Activated CD4-positive, alpha-beta T cell treated with anti-CD3 and anti-CD28 coated beads, Interleukin-2, amount 50 U/mL, for 48 hours (primary cell): ENCODE measurements around the gene EGF.
"Not testable (repeated sequence)": the region's sequence is repeated elsewhere in the genome, so short reads cannot be mapped to it uniquely, and the experiment has no call there.

Experiments
- DNase-seq, 2 experiments: peaks; one replicate each; pipeline ENCODE4 v3.0.0-alpha.2; 2020

EGF gene

DNA sequence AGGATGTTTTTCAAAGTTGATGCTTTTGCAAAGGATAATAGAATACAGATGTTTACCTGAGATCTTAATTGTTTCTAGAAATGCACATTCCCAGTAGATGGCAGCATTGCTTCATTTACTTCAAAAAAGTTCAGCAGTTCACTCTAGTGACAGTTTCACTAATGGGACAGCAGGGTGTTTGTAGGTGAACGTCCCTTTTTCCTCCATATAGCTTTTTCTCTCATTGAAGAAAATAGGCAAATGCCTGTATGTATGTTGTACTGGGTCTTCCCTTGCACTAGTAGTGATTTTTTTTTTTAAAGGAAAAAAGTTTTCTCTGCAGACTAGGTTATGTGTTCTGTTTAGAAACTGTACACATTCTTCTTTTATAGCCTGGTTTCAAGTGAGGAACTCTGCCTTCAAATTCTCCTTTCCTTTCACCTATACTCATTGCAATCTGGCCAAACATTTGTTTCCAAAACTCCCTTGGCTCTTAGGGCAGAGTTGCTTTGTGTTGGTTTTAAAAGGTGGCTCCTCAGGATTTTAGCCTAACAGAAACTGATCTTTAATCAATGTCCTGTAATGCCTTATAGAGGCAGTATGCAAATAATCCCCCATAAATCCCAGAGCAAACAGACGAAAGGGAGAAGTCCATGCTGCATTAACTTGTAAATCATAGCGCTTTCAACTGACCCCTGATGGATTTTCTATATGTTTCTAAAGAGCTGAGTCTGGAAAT, 86.3 kb downstream of the EGF start:
- no peak for DNase-seq

GRCh38 chr4:109999585-109999912, 86.9 kb downstream of the EGF start:
- DNase-seq: no peak

GRCh38 chr4:110002326-110002725, 89.6 kb downstream of the EGF start:
- DNase-seq: no peak

GRCh38 chr4:110003401-110004187, 90.9 kb downstream of the EGF start:
- DNase-seq: no peak

GRCh38 chr4:110004556-110004955, 91.9 kb downstream of the EGF start:
- DNase-seq: no peak

DNA sequence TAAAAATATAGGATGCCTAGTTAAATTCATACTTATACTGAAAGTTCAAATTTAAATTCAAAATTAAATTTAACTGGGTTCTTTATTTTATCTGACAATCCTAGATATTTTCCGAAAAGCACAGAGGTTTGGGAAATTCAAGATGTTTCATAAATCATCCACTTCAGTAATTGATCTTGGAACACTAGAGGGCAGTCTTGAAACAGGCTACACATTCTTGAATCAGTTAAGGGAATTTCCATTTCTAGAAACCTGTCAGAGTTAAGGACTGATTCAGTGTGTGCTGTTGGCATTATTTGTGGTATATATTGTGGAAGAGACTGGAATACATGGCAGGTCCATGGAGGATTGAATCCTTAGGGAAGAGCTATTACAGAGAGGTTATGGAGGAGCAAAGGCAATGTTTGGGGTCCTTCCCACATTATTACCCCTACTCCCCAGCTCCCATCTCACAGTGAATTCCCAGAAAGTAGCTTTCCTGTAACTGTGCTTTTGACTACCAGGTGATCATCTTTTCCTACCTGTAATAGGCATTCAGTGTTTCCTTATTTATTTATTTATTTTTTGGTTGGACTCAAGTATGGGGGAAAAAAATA, 92.9 kb downstream of the EGF start:
- DNase-seq: no peak

DNA sequence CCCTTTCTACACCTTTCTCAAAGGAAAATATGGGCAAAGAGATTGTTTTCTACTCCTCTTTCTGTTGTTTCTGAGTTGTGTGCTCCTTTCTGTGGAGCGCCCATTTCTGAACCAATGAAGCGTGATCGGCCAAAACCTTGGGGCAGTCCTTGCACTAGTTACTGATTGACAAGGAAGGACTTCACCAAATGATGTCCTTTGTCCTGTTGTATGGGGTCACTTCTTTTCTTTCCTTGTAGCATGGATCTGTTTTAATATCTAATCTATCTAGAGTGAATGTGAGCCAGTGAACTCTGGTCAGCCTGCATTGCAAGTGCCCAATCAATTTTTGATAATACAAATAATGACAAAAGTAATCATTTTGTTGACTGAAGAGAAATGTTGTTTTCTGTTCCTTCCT, 94.5 kb downstream of the EGF start:
- no peak for DNase-seq

- no peak for DNase-seq
These were observed 95.9 kb downstream of the EGF start for GRCh38 chr4:110008540-110008939.

GRCh38 chr4:110009550-110009949, 96.9 kb downstream of the EGF start:
- no peak for DNase-seq

DNA sequence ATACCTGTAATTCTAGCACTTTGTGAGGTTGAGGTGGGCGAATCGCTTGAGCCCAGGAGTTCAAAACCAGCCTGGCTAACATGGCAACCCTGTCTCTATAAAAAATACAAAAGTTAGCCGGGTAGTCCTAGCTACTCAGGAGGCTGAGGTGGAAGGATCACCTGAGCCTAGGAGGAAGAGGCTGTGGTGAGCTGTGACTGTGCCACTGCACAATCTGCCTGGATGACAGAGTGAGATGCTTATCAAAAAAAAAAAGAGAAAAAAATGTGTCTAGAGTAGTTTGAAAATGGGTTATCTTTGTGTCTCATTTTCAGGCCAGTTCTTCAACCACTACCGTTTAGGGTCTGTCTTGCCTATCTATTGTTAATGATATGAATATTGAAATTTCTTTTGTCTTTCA, 98.1 kb downstream of the EGF start:
- DNase-seq: no peak

DNA sequence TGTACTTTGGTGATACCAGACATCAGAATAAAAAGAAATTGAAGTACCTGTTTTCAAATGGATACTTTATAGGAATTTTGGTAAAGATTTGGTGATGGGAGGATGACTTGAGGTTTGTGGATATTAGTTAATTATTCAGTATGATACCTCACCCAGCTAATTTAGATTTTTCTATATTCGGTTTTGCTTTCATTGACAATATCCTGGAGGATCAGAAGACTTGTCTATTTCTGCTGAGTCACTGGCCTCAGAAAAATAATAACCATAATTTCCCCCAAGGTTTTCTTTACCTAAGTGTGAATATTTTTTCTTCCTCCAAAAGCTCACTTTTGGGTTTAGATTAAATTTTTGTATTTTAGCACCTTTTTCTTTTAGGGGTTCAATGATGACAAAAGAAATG, 100.2 kb downstream of the EGF start:
- DNase-seq: no peak

DNA sequence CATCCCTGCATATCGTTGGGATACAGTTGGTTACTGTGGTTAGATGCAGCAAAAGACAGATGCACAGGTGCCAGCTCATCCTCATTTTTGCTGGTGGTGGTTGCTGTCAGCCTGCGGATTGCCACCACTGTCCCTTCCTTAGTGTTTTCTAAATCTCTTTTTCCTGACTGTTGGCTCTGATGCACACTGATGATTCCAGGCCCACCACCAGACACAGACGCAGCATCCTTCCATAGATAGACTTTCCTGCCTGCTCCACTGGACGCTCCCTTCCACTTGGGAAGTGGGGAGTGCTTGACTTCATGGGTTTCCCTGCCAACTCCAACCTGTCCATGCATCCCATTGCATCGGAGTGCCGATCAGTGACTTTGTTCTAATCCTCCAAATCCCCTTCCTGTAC, 101.5 kb downstream of the EGF start:
- no peak for DNase-seq

DNA sequence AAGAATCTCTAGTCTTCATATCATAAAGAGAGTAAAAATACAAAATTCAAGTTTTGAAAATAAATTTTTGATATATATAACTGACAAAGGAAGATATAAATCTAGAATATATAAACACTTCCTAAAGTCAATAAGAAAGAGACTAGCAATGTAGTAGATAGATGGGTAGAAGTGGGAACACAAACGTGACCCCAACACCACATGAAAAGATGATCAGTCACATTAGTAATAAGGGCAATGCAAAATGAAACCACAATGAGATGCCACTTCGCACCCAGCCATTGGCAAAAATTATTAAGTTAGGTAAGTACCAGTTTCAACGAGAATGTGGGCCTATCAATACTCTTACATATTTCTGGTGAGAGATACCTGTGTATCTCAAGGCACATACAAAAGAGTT, 106.5 kb downstream of the EGF start:
- DNase-seq: no peak

DNA sequence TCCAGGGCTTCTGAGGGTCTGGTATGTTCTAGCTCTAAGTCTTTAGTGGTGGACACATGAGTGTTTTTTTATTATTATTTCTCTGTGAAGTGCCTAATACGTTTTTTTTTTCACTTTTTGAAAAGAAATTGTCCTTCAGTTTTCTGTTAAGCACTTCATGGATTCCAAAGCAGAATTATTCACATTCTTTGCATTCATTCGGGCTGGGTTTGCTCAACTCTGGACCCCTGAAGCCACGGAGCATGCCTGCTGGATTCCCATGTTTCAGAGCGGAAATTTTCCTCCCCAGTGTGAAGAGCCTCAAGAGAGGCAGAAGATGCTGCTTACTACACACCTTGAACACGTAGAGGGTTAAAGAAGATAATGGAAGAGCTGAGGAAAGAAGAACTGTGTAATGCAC, 107.5 kb downstream of the EGF start:
- no peak for DNase-seq

DNA sequence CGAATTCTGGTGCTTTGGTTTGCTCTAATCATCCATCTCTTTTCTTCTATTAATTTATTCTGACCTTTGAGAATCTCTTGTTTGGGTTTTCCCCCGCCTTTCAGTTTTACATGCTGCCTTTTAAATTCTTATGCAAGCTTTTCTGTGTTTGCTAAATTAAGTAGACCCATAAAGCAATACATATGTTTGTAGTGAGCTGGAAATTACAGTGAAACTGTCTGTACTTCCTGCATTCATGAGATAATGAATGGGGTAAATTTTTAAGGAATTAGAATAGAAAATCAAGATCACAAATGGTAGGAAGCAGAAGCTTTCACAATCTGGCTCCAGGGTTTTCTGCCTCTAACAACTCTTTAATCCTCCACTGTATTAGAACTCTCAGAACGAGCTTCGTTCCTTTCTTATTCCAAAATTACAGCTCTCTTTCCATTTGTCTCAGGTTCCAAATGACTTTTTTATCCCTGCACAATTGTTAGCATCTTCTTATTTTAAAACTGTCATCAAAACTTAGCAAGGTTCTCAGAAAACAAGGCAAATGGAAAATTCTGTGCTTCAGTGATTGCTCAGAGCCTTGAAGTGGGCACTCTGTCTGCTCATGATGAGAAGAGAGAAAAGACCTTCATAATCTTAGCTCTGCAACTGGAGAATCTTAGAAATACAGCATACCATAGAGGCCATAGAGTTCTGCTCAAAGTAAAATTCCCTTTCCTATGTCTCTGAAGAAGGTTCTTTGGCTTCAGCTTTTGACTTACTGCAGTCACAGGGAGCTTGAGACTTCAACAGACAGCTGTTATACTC, 108.2 kb downstream of the EGF start:
- DNase-seq: no peak

DNA sequence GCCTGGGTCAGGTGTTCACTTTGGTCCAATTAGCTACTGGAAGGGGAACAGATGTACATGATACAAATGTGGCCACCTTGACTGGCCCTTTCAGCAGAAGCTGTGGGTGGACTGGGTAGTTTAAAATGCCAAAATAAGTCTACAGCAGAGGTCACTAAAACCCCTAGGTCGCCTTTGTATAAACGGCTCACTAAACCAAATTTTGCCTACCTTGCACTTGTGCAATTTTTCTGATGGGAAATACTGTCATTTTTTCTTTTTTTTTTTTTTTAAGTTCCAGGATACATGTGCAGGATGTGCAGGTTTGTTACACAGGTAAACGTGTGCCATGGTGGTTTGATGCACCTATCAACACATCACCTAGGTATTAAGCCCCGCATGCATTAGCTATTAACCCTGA, 109.8 kb downstream of the EGF start:
- no peak for DNase-seq

GRCh38 chr4:110025056-110025455, 112.4 kb downstream of the EGF start:
- no peak for DNase-seq

GRCh38 chr4:110025718-110026117, 113.0 kb downstream of the EGF start:
- DNase-seq: no peak

DNA sequence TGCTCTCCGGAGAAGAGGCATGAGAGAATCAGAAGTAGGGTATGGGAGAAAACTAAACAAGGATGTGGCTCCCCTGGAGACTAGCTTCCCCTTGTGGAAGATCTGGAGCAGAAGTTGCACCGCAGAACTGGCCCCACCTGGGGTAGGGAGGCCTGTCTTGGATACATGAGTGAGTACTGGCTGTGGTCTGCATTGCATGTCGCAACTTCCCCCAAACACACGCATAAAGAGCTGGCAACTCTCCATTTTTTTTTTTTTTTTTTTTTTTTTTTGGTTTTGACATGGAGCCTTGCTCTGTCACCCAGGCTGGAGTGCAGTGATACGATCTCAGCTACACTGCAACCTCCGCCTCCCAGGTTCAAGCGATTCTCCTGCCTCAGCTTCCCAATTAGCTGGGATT, 119.9 kb downstream of the EGF start:
- no peak for DNase-seq

GRCh38 chr4:110033355-110034025, 120.8 kb downstream of the EGF start:
- DNase-seq: no peak

DNA sequence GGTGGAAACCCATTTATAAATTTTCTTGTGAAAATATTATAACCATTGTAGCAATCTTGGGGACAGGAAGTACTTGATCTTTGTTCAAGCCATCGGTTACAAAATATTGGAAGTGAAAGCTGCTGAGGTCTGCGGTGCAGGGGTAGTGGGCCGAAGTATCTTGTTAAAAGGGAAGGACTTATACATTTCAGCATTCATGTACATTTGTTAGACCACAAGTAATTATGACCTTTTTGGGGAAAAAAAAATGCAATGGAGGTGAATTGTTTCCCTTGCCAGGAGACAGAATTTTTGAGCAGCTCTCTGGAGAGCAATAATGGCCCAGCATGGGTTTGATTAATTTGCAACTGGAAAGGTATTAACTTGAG, 121.3 kb downstream of the EGF start:
- no peak for DNase-seq

DNA sequence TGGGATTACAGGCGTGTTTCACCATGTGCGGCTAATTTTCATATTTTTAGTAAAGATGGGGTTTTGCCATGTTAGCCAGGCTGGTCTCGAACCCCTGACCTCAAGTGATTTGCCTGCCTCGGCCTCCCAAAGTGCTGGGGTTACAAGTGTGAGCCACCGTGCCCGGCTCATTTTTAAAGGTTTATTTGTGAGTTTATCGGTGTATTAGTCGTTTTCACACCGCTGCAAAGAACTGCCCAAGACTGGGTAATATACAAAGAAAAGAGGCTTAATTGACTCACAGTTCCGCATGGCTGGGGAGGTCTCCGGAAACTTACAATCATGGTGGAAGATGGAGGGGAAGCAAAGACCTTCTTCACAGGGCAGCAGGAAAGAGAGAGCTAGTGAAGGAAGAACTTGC, 126.5 kb downstream of the EGF start:
- DNase-seq: not testable (repeated sequence)

DNA sequence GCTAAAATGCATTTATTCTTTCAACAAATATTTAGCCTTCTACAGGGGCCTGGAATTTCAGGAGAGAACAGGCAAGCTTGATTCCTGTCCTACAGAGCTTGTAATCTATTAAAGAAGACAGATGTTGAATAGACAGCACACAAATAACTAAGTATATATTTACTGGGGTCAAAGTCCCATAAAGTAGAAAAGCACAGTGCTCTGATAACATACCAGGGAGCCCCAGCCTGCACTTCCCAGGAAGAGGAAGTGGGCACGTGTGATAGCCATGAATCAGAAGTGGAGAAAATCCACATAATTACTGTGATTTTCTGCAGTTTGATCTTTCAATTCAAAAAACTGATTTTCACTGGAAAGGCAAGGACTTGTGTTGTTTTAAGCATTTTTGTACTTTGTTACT, 129.1 kb downstream of the EGF start:
- no peak for DNase-seq
